ENCODE data around the gene MRPL52. TPM values are rescaled to one million over a fixed set of nuclear protein-coding genes. Genes with fewer than 3 reads are reported as not detected.

MRPL52 gene
- total and polyA plus RNA-seq, 2 of the 13 experiments (the other 11 are each of a cell fraction or from before 2014, with no cell fraction given), result 118 to 329 TPM

GRCh38 chr14:22807432-22808087, 22.1 kb upstream of the MRPL52 start (continued):
- no peak for TF ChIP-seq GRHL1 (CRISPR knock-in tag; conservative IDR thresholded peaks at IDR 0.05)
- no peak for TF ChIP-seq SOX13 (IDR thresholded peaks at IDR 0.05)
- peak in 1 of 2 experiments; percentile 64; a peak in 2 of 4 replicates for TF ChIP-seq SOX13 (CRISPR knock-in tag; conservative IDR thresholded peaks at IDR 0.05 in 1 of 2, IDR thresholded peaks at IDR 0.05 in 1 of 2)
- TF ChIP-seq ZNF761 (CRISPR knock-in tag; conservative IDR thresholded peaks at IDR 0.05), result no peak
- no peak for TF ChIP-seq TRIM22 (IDR thresholded peaks at IDR 0.05)
- TF ChIP-seq BRF2 (CRISPR knock-in tag; IDR thresholded peaks at IDR 0.05), result no peak
- no peak for TF ChIP-seq JUN (CRISPR knock-in tag; IDR thresholded peaks at IDR 0.05)
- TF ChIP-seq TGIF2 (CRISPR knock-in tag; IDR thresholded peaks at IDR 0.05), result no peak
- no peak for TF ChIP-seq RNF219 (CRISPR knock-in tag; IDR thresholded peaks at IDR 0.05)
- no peak for TF ChIP-seq DBP (CRISPR knock-in tag; IDR thresholded peaks at IDR 0.05; ENCODE audit: not compliant biosample characterization)
- TF ChIP-seq ZSCAN30 (CRISPR knock-in tag; IDR thresholded peaks at IDR 0.05), result no peak
- no peak for TF ChIP-seq DR1 (CRISPR knock-in tag; IDR thresholded peaks at IDR 0.05)
- TF ChIP-seq GLI4 (CRISPR knock-in tag; IDR thresholded peaks at IDR 0.05; ENCODE audit: borderline replicate concordance), result 0 out of 2 replicates have a peak, but pooled peaks have one; percentile 17
- 0 out of 2 replicates have a peak, but pooled peaks have one; percentile 5 for TF ChIP-seq TFAP4 (IDR thresholded peaks at IDR 0.05; ENCODE audit: borderline replicate concordance, low read depth)
- no peak for TF ChIP-seq ZNF329 (CRISPR knock-in tag; IDR thresholded peaks at IDR 0.05; ENCODE audit: low read depth)

All from HepG2 (cell line).